GM19035 (cell line): ENCODE data around the gene C10orf90.

Experiments used
- ATAC-seq: cut with Tn5 transposase; IDR thresholded peaks from one replicate; pipeline ENCODE4 v1.9.1; 2021; ENCODE audit not compliant: unreplicated experiment

Gene C10orf90

GRCh38 chr10:126674741-126675515, 4.4 kb upstream of the C10orf90 start:
- no peak for ATAC-seq

GRCh38 chr10:126673565-126673964, 3.1 kb upstream of the C10orf90 start:
- ATAC-seq: no peak

GRCh38 chr10:126671402-126671975, 996 bp upstream of the C10orf90 start:
- no peak for ATAC-seq

GRCh38 chr10:126670895-126671261, 385 bp upstream of the C10orf90 start:
- no peak for ATAC-seq

GRCh38 chr10:126669168-126669567, 1.3 kb downstream of the C10orf90 start:
- ATAC-seq: no peak

GRCh38 chr10:126668505-126668904, 2.0 kb downstream of the C10orf90 start:
- no peak for ATAC-seq

GRCh38 chr10:126667568-126667967, 2.9 kb downstream of the C10orf90 start:
- ATAC-seq: no peak

- no peak for ATAC-seq
Observed at GRCh38 chr10:126665207-126665606, 5.3 kb downstream of the C10orf90 start.

- no peak for ATAC-seq
Observed at GRCh38 chr10:126663880-126664279, 6.6 kb downstream of the C10orf90 start.

GRCh38 chr10:126663328-126663727, 7.2 kb downstream of the C10orf90 start:
- ATAC-seq: no peak

- no peak for ATAC-seq
Observed at GRCh38 chr10:126661841-126662515, 8.5 kb downstream of the C10orf90 start.

GRCh38 chr10:126661356-126661755, 9.1 kb downstream of the C10orf90 start:
- ATAC-seq: no peak

- no peak for ATAC-seq
Observed at GRCh38 chr10:126659750-126660149, 10.7 kb downstream of the C10orf90 start.

- ATAC-seq: no peak
Observed at GRCh38 chr10:126658928-126659327, 11.6 kb downstream of the C10orf90 start.

- ATAC-seq: no peak
Observed at GRCh38 chr10:126654579-126654978, 15.9 kb downstream of the C10orf90 start.

GRCh38 chr10:126651467-126651866, 19.0 kb downstream of the C10orf90 start:
- no peak for ATAC-seq

GRCh38 chr10:126650161-126650560, 20.3 kb downstream of the C10orf90 start:
- ATAC-seq: no peak

- no peak for ATAC-seq
Observed at GRCh38 chr10:126647116-126647515, 23.4 kb downstream of the C10orf90 start.

- no peak for ATAC-seq
Observed at GRCh38 chr10:126646110-126646509, 24.4 kb downstream of the C10orf90 start.

GRCh38 chr10:126640401-126640800, 30.1 kb downstream of the C10orf90 start:
- ATAC-seq: no peak

GRCh38 chr10:126639084-126639483, 31.4 kb downstream of the C10orf90 start:
- ATAC-seq: no peak

- ATAC-seq: no peak
Observed at GRCh38 chr10:126638542-126638941, 32.0 kb downstream of the C10orf90 start.
